GM12864 (cell line): ENCODE measurements around the gene AIFM2.
A peak's percentile ranks its signal among the peaks of the same experiment; 100 is the strongest.
"Not testable (repeated sequence)": the region's sequence is repeated elsewhere in the genome, so short reads cannot be mapped to it uniquely, and the experiment has no call there.

Experiments used
- DNase-seq: peaks from one replicate; pipeline ENCODE4 v3.0.0-alpha.2; 2011; ENCODE audit warnings: low read depth
- H3K4me3 ChIP-seq: 2 replicates; pipeline ENCODE4 v1.5.1; 2011; ENCODE audit warnings: mild to moderate bottlenecking, low read depth, low read length, control low read depth
- CTCF ChIP-seq: IDR thresholded peaks from 2 replicates; pipeline ENCODE4 v1.5.1; 2011; ENCODE audit warnings: low read depth, mild to moderate bottlenecking, moderate library complexity, low read length, control low read depth, inconsistent platforms; ENCODE audit errors: missing control alignments

The AIFM2 gene

GRCh38 chr10:70162151-70162891, 29.7 kb upstream of the AIFM2 start:
- H3K4me3 ChIP-seq, result no peak overlapping the region
- DNase-seq, result no peak
- TF ChIP-seq CTCF, result no peak

GRCh38 chr10:70160798-70161197, 28.2 kb upstream of the AIFM2 start:
- DNase-seq, result no peak
- no peak overlapping the region for H3K4me3 ChIP-seq
- TF ChIP-seq CTCF, result no peak

GRCh38 chr10:70159366-70159765, 26.7 kb upstream of the AIFM2 start:
- not testable (repeated sequence) for DNase-seq, H3K4me3 ChIP-seq

DNA sequence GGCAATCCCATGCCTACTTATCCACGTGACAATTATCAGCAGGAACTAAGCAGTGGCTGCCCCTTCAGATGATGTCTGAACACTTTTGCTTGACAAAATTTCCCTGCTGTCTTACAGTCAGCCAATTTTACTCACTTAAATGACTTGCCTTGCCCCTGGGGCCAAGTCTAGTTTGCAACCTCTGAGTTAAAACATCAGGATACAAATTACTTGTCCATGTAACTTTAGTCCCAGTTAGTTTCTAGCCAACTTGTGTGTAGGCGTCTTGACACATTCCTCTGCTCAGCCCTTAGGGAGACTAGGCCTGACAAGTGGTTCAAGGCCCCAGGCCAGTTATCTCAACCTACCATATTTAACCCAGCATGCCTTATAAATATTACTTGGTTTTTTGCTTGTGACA, 25.5 kb upstream of the AIFM2 start:
- no peak for TF ChIP-seq CTCF
- no peak for DNase-seq

GRCh38 chr10:70155255-70155838, 22.7 kb upstream of the AIFM2 start:
- no peak for DNase-seq
- TF ChIP-seq CTCF, result no peak

More for the DNA sequence above, 25.5 kb upstream of the AIFM2 start:
- H3K4me3 ChIP-seq, result no peak overlapping the region

DNA sequence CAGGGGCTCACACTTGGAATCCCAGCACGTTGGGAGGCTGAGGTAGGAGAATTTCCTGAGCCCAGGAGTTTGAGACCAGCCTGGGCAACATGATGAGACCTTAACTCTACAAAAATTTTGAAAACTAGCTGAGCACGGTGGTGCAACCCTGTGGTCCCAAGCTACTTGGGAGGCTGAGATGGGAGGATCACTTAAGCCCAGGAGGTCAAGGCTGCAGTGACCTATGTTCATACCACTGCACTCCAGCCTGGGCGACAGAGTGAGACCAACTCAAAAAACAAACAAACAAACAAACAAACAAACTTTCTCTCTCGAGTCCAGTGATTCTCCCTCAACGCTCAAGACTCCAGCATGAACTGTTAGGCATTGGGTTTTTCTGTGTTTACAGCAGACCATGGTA, 15.9 kb upstream of the AIFM2 start:
- TF ChIP-seq CTCF, result no peak
- DNase-seq, result no peak
- no peak overlapping the region for H3K4me3 ChIP-seq

More at GRCh38 chr10:70155255-70155838, 22.7 kb upstream of the AIFM2 start:
- H3K4me3 ChIP-seq, result no peak overlapping the region

DNA sequence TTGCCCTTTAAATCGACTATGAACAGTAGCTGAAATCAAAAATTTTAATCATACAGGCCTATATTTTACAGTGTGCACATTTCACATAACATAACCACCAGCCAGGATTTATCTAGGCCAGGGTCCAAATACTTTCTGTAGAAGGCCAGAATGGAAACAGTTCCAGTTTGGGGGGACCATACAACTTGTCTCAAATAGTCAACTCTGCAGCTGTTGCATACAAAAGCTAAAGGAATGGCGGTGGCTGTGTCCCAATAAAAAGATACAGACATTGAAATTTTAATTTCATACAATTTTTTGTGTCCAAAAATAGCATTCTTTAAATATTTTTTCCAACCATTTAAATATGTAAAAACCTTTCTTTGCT, 14.6 kb upstream of the AIFM2 start:
- peak overlapping the region; percentile 85; the same call in 1 of the 2 replicates for H3K4me3 ChIP-seq
- TF ChIP-seq CTCF, result no peak
- no peak for DNase-seq
